Cardiac muscle cell (in vitro differentiated cells and primary cell): ENCODE data around the gene MIA. TPM values are rescaled to one million over a fixed set of nuclear protein-coding genes. Genes with fewer than 3 reads are reported as not detected.
A peak's percentile ranks its signal among the peaks of the same experiment; 100 is the strongest.

ENCODE experiments used
- DNase-seq, 2 donors: peaks; one replicate each; pipeline versions ENCODE4 v3.0.0 to v3.0.0-alpha.2; 2010 to 2017; ENCODE audit warnings: low read depth in 1 of 2, low spot score in 1 of 2
- H3K27ac ChIP-seq: fragments of 200-600 bp; sonication (generic); 2 replicates; pipeline ENCODE4 v1.5.1; 2016
- H3K27me3 ChIP-seq: fragments of 200-600 bp; sonication (generic); 2 replicates; pipeline ENCODE4 v1.6.0; 2016; ENCODE audit warnings: control low read depth
- H3K36me3 ChIP-seq: fragments of 200-600 bp; sonication (generic); 2 replicates; pipeline ENCODE4 v1.5.1; 2016; ENCODE audit warnings: control low read depth
- H3K4me1 ChIP-seq: fragments of 200-600 bp; sonication (generic); 2 replicates; pipeline ENCODE4 v1.8.1; 2017; ENCODE audit warnings: low read depth, mild to moderate bottlenecking, mixed run types
- H3K4me3 ChIP-seq: fragments of 200-600 bp; sonication (generic); 2 replicates; pipeline ENCODE4 v1.5.1; 2016; ENCODE audit warnings: mild to moderate bottlenecking
- H3K9me3 ChIP-seq: fragments of 200-600 bp; sonication (generic); 2 replicates; pipeline ENCODE4 v1.5.1; 2017; ENCODE audit warnings: low read depth, mild to moderate bottlenecking, control low read depth
- CTCF ChIP-seq: IDR thresholded peaks from 2 replicates; pipeline ENCODE4 v1.5.1; 2012; ENCODE audit warnings: low read depth, mild to moderate bottlenecking, low read length
- polyA plus RNA-seq: library from polyadenylated mRNA; unstranded; fragments of >200 nt; fragmentation: Nextera tagmentation; extraction: Ambion mirVana; gene quantifications from 2 replicates; pipeline ENCODE4 v1.2.1, GENCODE V29; 2016
- total RNA-seq: library from RNA; depleted of rRNA; stranded (reverse); fragments of >200 nt; gene quantifications from 2 replicates; pipeline ENCODE4 v1.2.3, GENCODE V29; 2016

The MIA gene
- total and polyA plus RNA-seq, 2 experiments from 2014 or later, result not detected

GRCh38 chr19:40786060-40787037 is 11.0 kb downstream of the MIA start:
- Histone ChIP-seq H3K4me3 (no peak overlapping the region), H3K27ac (no peak overlapping the region), H3K36me3 (no peaks in the 10 kb centered on the region), H3K4me1 (no peaks in the 10 kb centered on the region), H3K9me3 (no peaks in the 10 kb centered on the region), H3K27me3 (no peaks in the 10 kb centered on the region)
- DNase-seq, result no peak
- TF ChIP-seq CTCF, result no peak

- no peak overlapping the region for H3K27ac ChIP-seq
- TF ChIP-seq CTCF, result no peak
These were observed 16.0 kb downstream of the MIA start for GRCh38 chr19:40791349-40791748.

GRCh38 chr19:40791996-40792395 is 16.7 kb downstream of the MIA start:
- Histone ChIP-seq H3K4me3 (no peak overlapping the region), H3K27ac (no peak overlapping the region), H3K27me3 (no peaks in the 10 kb centered on the region), H3K9me3 (no peaks in the 10 kb centered on the region), H3K36me3 (no peaks in the 10 kb centered on the region), H3K4me1 (no peaks in the 10 kb centered on the region)
- TF ChIP-seq CTCF, result no peak
- DNase-seq, result no peak

More at GRCh38 chr19:40791349-40791748, 16.0 kb downstream of the MIA start:
- Histone ChIP-seq H3K36me3 (no peaks in the 10 kb centered on the region), H3K4me1 (no peaks in the 10 kb centered on the region), H3K9me3 (no peaks in the 10 kb centered on the region), H3K27me3 (no peaks in the 10 kb centered on the region), H3K4me3 (no peak overlapping the region)
- no peak for DNase-seq

- no peak for TF ChIP-seq CTCF
- Histone ChIP-seq H3K27me3 (no peaks in the 10 kb centered on the region), H3K27ac (peak overlapping the region; percentile 90), H3K9me3 (no peaks in the 10 kb centered on the region), H3K4me3 (no peak overlapping the region), H3K4me1 (peaks cover 22% of the 10 kb centered on the region), H3K36me3 (peaks cover 8% of the 10 kb centered on the region)
- DNase-seq, result no peak
These were observed 22.0 kb downstream of the MIA start for GRCh38 chr19:40797166-40797962.

GRCh38 chr19:40797963-40798682 is 22.8 kb downstream of the MIA start:
- peak overlapping the region; percentile 42 for H3K4me3 ChIP-seq
- no peaks in the 10 kb centered on the region for H3K27me3 ChIP-seq
- DNase-seq, result peak; percentile 73 to 78
- H3K4me1 ChIP-seq, result peaks cover 30% of the 10 kb centered on the region
- peak; percentile 53 for TF ChIP-seq CTCF
- H3K36me3 ChIP-seq, result peaks cover 8% of the 10 kb centered on the region
- H3K27ac ChIP-seq, result peak overlapping the region; percentile 90
- H3K9me3 ChIP-seq, result no peaks in the 10 kb centered on the region
